Measurements from ENCODE around the gene PITPNC1. TPM values are rescaled to one million over a fixed set of nuclear protein-coding genes. Genes with fewer than 3 reads are reported as not detected.

The PITPNC1 gene
- total RNA-seq, 1 experiment from 2014 or later = 6.9 TPM

DNA sequence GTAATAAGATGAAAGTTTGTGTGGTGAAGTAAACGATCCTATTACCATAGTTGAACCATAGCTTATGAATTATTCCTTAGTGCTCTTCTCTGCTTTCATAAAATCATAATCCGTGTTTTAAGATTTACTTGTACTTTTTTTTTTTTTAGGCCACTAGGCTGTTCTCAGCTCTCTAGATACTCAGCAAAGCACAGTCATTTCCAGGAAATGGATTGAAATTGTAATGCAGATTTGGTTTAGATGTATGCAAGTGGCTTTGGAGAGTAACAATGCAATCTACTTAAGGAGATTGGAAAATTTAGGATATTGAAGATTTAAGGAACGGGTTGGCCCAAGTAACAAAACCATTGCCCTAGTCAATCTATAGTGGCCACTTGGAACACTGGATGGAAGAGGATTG lies 125.1 kb downstream of the PITPNC1 start:
- no peak for DNase-seq
- CTCF ChIA-PET = no interaction called here
- Mint-ChIP-seq H3K4me1 (ENCODE audit: low read depth, unreplicated experiment) (peaks cover 27% of the 10 kb centered on the region), H3K36me3 (ENCODE audit: insufficient read depth, unreplicated experiment) (no peaks in the 10 kb centered on the region), H3K27ac (ENCODE audit: unreplicated experiment) (no peak overlapping the region), H3K4me3 (ENCODE audit: low read depth, unreplicated experiment) (no peak overlapping the region), H3K9me3 (ENCODE audit: low read depth, unreplicated experiment) (peaks cover 4% of the 10 kb centered on the region), H3K27me3 (ENCODE audit: unreplicated experiment) (no peaks in the 10 kb centered on the region)
- intact Hi-C loops (cut with micrococcal nuclease; ENCODE audit: unreplicated experiment) = no loop called here
- TF ChIP-seq, protein P1, sequence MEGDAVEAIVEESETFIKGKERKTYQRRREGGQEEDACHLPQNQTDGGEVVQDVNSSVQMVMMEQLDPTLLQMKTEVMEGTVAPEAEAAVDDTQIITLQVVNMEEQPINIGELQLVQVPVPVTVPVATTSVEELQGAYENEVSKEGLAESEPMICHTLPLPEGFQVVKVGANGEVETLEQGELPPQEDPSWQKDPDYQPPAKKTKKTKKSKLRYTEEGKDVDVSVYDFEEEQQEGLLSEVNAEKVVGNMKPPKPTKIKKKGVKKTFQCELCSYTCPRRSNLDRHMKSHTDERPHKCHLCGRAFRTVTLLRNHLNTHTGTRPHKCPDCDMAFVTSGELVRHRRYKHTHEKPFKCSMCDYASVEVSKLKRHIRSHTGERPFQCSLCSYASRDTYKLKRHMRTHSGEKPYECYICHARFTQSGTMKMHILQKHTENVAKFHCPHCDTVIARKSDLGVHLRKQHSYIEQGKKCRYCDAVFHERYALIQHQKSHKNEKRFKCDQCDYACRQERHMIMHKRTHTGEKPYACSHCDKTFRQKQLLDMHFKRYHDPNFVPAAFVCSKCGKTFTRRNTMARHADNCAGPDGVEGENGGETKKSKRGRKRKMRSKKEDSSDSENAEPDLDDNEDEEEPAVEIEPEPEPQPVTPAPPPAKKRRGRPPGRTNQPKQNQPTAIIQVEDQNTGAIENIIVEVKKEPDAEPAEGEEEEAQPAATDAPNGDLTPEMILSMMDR (IDR thresholded peaks at IDR 0.05; ENCODE audit: unreplicated experiment) = no peak
- BruUV-seq (replicated peaks) = no TSS peak

DNA sequence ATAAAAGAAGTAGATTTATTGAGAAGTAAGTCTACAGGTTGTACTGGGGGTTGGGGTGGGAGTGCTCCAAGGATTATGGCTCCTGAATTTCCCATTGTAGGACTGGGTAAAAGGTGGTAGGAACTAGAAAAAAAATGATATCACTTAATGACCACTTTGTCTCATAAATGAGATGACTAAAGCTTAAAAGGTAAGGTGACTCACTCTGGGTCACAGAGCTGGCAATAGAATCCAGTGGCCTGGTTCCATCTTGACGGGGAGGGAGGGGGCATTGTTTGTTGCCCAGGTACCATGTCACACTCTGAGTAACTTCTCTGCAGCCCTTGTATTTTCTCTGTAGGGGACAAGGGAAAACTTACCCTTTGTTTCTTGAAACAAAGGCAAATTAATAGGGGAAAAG lies 126.1 kb downstream of the PITPNC1 start:
- intact Hi-C loops (cut with micrococcal nuclease; ENCODE audit: unreplicated experiment) = no loop called here
- DNase-seq = peak; percentile 57
- CTCF ChIA-PET = interaction anchor here (0.6 kb wide), 1 partner anchor 134 kb away, joined by 4 read pairs; no protein-coding TSS in a partner anchor
- peaks cover 27% of the 10 kb centered on the region for H3K4me1 Mint-ChIP-seq (ENCODE audit: low read depth, unreplicated experiment)
- no TSS peak for BruUV-seq (replicated peaks)
- peak overlapping the region; percentile 48 for H3K27ac Mint-ChIP-seq (ENCODE audit: unreplicated experiment)
- no peaks in the 10 kb centered on the region for H3K27me3 Mint-ChIP-seq (ENCODE audit: unreplicated experiment)
- TF ChIP-seq, protein P1 (IDR thresholded peaks at IDR 0.05; ENCODE audit: unreplicated experiment) = no peak
- no peak overlapping the region for H3K4me3 Mint-ChIP-seq (ENCODE audit: low read depth, unreplicated experiment)
- H3K36me3 Mint-ChIP-seq (ENCODE audit: insufficient read depth, unreplicated experiment) = no peaks in the 10 kb centered on the region
- H3K9me3 Mint-ChIP-seq (ENCODE audit: low read depth, unreplicated experiment) = peaks cover 8% of the 10 kb centered on the region

DNA sequence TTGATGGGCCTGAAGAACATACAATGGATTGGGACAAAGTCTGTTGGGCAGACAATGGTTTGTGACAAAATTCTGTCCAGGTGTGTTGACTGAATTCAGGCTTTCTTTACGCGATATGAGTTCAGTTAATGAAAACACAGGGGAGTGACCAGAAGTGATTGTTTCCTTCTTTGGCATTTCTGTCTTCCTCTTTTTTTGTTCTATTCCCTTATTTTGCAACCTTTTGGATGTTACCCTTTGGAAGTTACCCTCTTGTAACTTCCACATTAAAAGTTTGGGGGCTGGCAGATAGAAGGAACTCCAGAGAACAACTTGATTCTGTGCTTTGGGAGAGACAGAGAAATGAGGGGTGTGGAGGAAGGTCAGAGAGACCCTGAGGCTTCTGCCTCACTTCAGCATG lies 126.7 kb downstream of the PITPNC1 start:
- TF ChIP-seq, protein P1 (IDR thresholded peaks at IDR 0.05; ENCODE audit: unreplicated experiment) = no peak
- BruUV-seq (replicated peaks) = no TSS peak
- Mint-ChIP-seq H3K4me3 (ENCODE audit: low read depth, unreplicated experiment) (no peak overlapping the region), H3K27ac (ENCODE audit: unreplicated experiment) (peak overlapping the region; percentile 48), H3K9me3 (ENCODE audit: low read depth, unreplicated experiment) (peaks cover 8% of the 10 kb centered on the region), H3K36me3 (ENCODE audit: insufficient read depth, unreplicated experiment) (no peaks in the 10 kb centered on the region), H3K4me1 (ENCODE audit: low read depth, unreplicated experiment) (peaks cover 27% of the 10 kb centered on the region), H3K27me3 (ENCODE audit: unreplicated experiment) (no peaks in the 10 kb centered on the region)
- no peak for DNase-seq
- CTCF ChIA-PET = interaction anchor here (0.6 kb wide), 1 partner anchor 134 kb away, joined by 4 read pairs; no protein-coding TSS in a partner anchor
- intact Hi-C loops (cut with micrococcal nuclease; ENCODE audit: unreplicated experiment) = no loop called here

DNA sequence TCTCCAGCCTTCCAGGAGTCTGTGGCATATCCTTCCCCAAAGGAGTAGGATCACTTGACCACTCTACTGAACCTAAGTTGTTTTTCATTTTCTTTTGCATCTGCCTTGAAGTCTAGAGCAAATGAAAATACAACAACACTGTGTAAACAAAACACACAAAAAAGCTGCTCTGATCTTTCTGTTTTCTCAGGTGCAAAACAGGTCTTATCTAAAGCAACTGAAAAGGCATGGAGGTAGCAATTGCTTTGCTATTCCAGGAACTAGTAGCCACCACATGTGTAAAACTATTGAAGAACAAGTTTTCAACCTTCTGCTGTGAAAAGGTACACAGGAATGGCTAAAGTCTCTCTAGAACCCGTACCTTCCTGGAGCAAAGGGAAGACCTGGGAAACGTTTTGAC lies 127.1 kb downstream of the PITPNC1 start:
- peaks cover 8% of the 10 kb centered on the region for H3K9me3 Mint-ChIP-seq (ENCODE audit: low read depth, unreplicated experiment)
- H3K36me3 Mint-ChIP-seq (ENCODE audit: insufficient read depth, unreplicated experiment) = no peaks in the 10 kb centered on the region
- TF ChIP-seq, protein P1 (IDR thresholded peaks at IDR 0.05; ENCODE audit: unreplicated experiment) = no peak
- CTCF ChIA-PET = no interaction called here
- BruUV-seq (replicated peaks) = no TSS peak
- H3K4me1 Mint-ChIP-seq (ENCODE audit: low read depth, unreplicated experiment) = peaks cover 27% of the 10 kb centered on the region
- no peak overlapping the region for H3K27ac Mint-ChIP-seq (ENCODE audit: unreplicated experiment)
- intact Hi-C loops (cut with micrococcal nuclease; ENCODE audit: unreplicated experiment) = no loop called here
- DNase-seq = no peak
- H3K27me3 Mint-ChIP-seq (ENCODE audit: unreplicated experiment) = no peaks in the 10 kb centered on the region
- no peak overlapping the region for H3K4me3 Mint-ChIP-seq (ENCODE audit: low read depth, unreplicated experiment)

Measured in Calu3 (cell line).